Duodenal mucosa (tissue), 2 donors: ENCODE measurements around the gene PACS2.

Experiments
- H3K27ac ChIP-seq: one replicate; pipeline ENCODE4 v1.7.0; 2013; ENCODE audit warnings: low read depth, low read length
- H3K27me3 ChIP-seq, 2 donors: one replicate each; pipeline ENCODE4 v1.7.0; 2013; ENCODE audit warnings: low read length in 2 of 2, control low read depth in 1 of 2; ENCODE audit not compliant: insufficient read depth in 2 of 2, control insufficient read depth in 1 of 2
- H3K36me3 ChIP-seq, 2 donors: one replicate each; pipeline ENCODE4 v1.7.0; 2013; ENCODE audit warnings: low read length in 2 of 2, control low read depth in 1 of 2; ENCODE audit not compliant: insufficient read depth in 2 of 2, control insufficient read depth in 1 of 2
- H3K4me1 ChIP-seq, 2 donors: one replicate each; pipeline ENCODE4 v1.7.0; 2013; ENCODE audit warnings: low read length in 2 of 2, control low read depth in 1 of 2; ENCODE audit not compliant: insufficient read depth in 2 of 2, control insufficient read depth in 1 of 2
- H3K4me3 ChIP-seq, 2 donors: one replicate each; pipeline ENCODE4 v1.7.0; 2013; ENCODE audit warnings: low read length in 2 of 2, low read depth in 1 of 2
- H3K9ac ChIP-seq, 2 donors: one replicate each; pipeline ENCODE4 v1.7.0; 2013; ENCODE audit warnings: low read length in 2 of 2, low read depth in 1 of 2
- H3K9me3 ChIP-seq, 2 donors: one replicate each; pipeline ENCODE4 v1.7.0; 2013; ENCODE audit warnings: low read length in 2 of 2, control low read depth in 1 of 2; ENCODE audit not compliant: control insufficient read depth in 1 of 2

Gene PACS2

DNA sequence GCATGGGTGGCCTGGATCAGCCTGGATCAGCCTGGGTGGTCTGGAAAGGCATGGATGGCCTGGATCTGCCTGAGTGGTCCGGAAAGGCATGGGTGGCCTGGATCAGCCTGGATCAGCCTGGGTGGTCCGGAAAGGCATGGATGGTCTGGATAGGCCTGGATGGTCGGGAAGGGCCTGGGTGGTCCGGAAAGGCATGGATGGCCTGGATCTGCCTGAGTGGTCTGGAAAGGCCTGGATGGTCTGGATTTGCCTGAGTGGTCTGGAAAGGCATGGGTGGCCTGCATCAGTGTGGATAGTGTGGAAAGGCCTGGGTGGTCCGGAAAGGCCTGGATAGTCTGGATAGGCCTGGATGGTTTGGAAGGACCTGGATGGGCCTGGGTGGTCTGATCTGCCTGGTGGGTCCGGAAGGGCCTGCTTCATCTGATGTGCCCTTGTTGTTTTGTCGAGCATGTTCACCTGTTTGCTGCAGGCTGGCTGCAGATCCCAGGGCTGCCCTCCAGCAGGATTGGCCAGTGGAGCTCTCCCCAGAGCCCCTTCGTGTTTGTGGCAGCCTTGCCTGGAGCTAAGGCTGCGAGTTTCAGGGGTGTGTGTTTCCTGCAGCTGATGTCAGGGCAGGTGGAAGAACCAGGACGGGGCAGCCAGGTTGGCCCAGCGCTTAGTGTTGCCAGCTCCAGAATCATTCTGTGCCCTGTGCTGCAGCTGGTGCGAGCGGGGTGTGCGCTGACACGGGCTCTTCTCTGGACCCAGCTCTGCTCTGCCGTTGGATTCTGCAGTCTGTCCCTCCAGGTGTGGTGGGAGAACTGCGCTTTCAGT, 64.5 kb downstream of the PACS2 start:
- H3K36me3 ChIP-seq: peaks cover 0 to 23% of the 10 kb centered on the region in 2 donors

DNA sequence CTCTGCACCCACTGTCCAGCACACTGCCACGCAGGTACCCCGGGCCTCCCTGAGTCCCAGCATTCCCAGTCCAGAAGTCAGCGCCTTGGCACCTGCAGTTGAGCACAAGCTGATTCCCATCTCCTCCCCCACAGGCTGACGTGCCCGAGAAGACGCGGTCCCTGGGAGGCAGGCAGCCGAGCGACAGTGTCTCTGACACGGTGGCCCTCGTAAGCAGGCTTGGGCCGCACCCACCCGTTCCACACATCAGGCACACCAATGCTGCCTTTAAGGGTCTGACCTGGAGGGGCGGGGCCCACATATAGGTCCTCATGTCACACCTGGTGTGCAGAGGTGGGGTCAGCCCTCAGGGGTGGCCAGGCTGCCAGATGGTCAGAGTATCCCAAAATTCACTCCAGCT, 65.4 kb downstream of the PACS2 start:
- Histone ChIP-seq H3K4me3 (no peak overlapping the region), H3K36me3 (peaks cover 0 to 23% of the 10 kb centered on the region in 2 donors), H3K27me3 (no peaks in the 10 kb centered on the region)

More for the DNA sequence above, 64.5 kb downstream of the PACS2 start:
- H3K9ac ChIP-seq: no peak overlapping the region
- no peaks in the 10 kb centered on the region for H3K9me3 ChIP-seq
- no peaks in the 10 kb centered on the region for H3K4me1 ChIP-seq
- no peak overlapping the region for H3K27ac ChIP-seq
- H3K27me3 ChIP-seq: no peaks in the 10 kb centered on the region
- no peak overlapping the region for H3K4me3 ChIP-seq

DNA sequence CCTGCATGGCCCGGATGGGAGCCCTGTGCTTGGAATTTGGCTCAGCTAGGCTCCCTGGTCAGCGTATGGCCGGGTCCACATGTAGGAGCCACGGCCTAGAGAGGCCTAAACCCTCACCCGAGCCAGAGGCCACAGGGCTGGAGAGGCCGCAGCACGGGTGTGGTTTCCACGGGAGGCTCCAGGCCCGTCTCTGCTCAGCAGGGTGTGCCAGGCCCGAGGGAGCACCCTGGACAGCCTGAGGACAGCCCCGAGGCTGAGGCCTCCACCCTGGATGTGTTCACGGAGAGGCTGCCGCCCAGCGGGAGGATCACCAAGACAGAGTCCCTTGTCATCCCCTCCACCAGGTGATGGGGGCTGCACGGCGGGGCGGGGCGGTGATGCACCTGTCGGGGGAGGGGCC, 66.2 kb downstream of the PACS2 start:
- Histone ChIP-seq H3K36me3 (peaks cover 0 to 23% of the 10 kb centered on the region in 2 donors), H3K27me3 (no peaks in the 10 kb centered on the region), H3K4me3 (no peak overlapping the region), H3K27ac (no peak overlapping the region), H3K9ac (no peak overlapping the region), H3K9me3 (no peaks in the 10 kb centered on the region), H3K4me1 (no peaks in the 10 kb centered on the region)

More for the DNA sequence above, 65.4 kb downstream of the PACS2 start:
- no peak overlapping the region for H3K27ac ChIP-seq
- no peaks in the 10 kb centered on the region for H3K9me3 ChIP-seq
- H3K4me1 ChIP-seq: no peaks in the 10 kb centered on the region
- no peak overlapping the region for H3K9ac ChIP-seq

DNA sequence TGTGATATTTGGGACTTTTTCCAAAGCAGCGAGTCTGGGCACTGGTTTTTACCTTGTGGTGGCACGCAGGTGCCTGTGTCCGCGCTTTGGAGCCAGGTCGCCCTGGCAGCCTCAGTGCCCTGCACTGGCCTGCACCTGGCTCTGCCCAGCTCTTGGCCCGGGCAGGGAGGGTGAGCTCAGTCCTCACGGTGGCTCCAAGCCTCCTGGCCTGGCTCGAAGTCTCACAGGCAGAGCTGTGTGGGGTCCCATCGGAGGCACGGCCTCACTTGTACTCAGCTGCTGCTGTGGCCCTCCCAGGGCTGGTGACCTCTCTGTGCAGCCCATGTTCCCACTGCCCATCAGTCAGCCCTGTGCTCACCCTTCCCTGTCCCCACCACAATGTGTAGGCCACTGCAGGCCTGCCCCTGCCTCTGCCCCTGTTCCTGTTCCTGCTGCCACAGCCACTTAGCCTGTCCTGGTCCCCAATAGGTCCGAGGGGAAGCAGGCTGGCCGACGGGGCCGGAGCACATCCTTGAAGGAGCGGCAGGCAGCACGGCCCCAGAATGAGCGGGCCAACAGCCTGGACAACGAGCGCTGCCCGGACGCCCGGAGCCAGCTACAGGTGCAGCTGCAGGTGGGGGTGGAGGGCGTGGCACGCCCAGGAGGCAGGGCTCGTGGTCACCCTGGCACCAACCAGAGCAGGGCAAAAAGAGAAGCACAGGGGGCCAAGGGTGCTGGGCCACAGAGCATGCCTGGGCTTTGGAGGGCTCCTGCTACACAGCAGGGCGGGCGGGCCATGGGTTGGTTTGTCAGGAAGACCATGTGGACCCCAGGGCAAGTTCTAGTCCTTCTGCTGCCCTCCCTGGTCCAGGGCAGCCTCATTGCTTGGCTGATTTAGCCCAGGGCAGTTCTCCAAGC, 67.1 kb downstream of the PACS2 start:
- H3K27ac ChIP-seq: no peak overlapping the region
- peaks cover 0 to 23% of the 10 kb centered on the region in 2 donors for H3K36me3 ChIP-seq
- H3K27me3 ChIP-seq: no peaks in the 10 kb centered on the region
- H3K9me3 ChIP-seq: no peaks in the 10 kb centered on the region
- H3K4me3 ChIP-seq: no peak overlapping the region
- H3K4me1 ChIP-seq: no peaks in the 10 kb centered on the region
- H3K9ac ChIP-seq: no peak overlapping the region

DNA sequence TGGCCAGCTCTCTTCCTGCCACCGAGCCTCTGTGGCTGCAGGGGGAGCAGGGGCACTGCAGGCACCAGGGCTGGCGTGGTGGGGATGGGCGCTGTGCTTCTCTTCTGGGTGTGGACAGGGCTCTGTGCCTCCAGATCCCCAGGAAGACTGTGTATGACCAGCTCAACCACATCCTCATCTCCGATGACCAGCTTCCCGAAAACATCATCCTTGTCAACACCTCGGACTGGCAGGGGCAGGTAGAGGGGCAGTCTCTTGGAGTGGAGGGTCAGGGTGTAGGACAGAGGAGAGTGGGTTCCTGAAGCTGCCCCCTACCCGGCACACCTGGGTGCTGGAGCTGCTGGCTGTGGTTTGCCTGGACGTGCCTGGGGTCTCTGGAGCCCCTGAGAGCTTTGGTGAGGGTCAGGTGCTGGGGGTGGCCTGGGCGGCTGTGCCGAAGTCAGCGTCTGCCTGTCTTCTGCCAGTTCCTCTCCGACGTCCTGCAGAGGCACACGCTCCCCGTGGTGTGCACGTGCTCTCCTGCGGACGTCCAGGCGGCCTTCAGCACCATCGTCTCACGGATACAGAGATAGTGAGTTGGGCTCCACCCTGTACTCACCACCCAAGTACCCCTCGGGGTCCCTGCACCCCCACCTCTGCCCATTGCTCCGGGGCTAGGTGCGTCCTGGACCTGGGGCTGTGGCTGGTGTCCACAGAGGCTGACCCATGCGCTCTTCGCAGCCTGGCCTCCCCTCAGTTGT, 68.0 kb downstream of the PACS2 start:
- no peak overlapping the region for H3K27ac ChIP-seq
- H3K4me3 ChIP-seq: no peak overlapping the region
- H3K36me3 ChIP-seq: peaks cover 0 to 28% of the 10 kb centered on the region in 2 donors
- H3K27me3 ChIP-seq: no peaks in the 10 kb centered on the region
- H3K4me1 ChIP-seq: no peaks in the 10 kb centered on the region
- no peaks in the 10 kb centered on the region for H3K9me3 ChIP-seq
- H3K9ac ChIP-seq: no peak overlapping the region

DNA sequence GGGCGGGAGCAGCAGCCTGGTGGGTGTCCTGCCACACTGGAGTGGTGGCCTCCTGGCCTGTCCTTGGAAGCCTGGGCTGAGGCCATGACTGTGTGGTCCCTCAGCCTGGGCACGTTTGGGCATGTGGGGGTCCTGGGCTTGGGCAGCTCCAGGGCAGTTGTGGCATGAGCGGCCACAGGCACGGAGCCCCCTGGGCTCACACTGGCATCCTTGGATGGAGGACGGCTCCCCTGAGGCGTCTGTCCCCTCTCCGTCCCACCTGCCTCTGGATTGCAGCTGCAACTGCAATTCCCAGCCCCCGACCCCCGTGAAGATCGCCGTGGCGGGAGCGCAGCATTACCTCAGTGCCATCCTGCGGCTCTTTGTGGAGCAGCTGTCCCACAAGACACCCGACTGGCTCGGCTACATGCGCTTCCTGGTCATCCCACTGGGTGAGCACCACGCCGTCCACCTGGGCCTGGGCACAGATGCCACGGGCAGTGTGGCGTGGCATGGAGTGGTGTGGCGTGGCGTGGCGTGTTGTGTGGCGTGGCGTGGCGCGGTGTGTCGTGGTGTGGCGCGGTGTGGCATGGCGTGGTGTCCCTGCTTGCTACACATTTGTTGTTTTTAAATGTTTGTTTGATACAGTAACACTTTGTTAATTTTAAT, 68.7 kb downstream of the PACS2 start:
- Histone ChIP-seq H3K27ac (no peak overlapping the region), H3K4me1 (no peaks in the 10 kb centered on the region), H3K9me3 (no peaks in the 10 kb centered on the region), H3K9ac (no peak overlapping the region), H3K4me3 (no peak overlapping the region), H3K27me3 (no peaks in the 10 kb centered on the region), H3K36me3 (peaks cover 0 to 32% of the 10 kb centered on the region in 2 donors)

DNA sequence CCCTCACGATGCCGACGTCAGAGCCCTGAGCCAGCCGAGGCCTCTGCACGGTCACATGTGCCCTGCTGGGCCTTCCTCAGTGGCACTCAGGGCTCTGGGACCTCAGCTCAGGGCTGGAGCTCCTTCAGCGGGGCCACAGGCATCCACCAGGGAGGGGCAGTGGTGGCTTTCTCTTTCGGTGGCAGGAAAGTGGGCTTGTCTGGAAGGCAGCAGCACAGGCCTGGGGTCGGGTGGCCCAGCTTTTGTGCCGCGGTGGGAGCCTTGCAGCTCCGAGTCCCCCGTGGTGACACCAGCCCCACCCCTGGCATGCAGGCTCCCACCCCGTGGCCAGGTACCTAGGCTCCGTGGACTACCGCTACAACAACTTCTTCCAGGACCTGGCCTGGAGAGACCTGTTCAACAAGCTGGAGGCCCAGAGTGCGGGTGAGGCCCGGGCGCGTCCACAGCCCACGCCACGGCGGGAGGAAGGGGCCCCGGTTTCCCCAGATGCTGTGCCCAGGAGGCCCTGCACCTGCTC, 69.6 kb downstream of the PACS2 start:
- H3K4me1 ChIP-seq: no peaks in the 10 kb centered on the region
- no peaks in the 10 kb centered on the region for H3K27me3 ChIP-seq
- H3K27ac ChIP-seq: no peak overlapping the region
- H3K9me3 ChIP-seq: no peaks in the 10 kb centered on the region
- H3K36me3 ChIP-seq: peaks cover 0 to 32% of the 10 kb centered on the region in 2 donors
- no peak overlapping the region for H3K4me3 ChIP-seq
- H3K9ac ChIP-seq: no peak overlapping the region

DNA sequence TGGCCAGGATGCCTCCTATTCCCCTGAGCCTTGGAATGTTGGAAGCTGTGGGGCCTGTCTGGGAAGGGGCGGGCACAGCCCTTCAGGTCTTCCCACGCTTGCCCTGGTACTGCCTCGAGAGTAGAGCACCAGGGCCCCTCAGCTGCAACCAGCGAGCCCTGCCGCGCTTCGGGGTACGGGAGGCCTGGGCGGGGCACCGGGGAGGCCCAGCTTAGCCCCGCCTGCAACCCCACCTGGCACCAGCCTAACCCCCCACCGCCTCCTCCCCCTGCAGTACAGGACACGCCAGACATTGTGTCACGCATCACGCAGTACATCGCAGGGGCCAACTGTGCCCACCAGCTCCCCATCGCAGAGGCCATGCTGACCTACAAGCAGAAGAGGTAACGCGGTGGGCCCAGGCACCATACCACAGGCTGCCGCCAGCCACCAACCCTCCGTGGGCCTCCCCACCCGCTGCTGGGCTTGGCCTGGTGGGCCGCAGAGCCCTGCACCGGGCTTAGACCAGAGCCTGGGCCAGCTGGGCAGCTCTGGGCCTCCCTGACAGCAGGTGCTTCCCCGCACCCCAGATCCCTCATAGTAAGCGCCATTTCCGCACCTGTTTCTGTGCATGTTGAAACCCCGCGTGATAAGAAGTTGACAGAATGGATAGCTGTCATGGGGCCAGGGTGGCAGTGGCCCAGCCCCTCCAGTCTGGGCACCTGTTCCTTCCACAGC, 70.2 kb downstream of the PACS2 start:
- Histone ChIP-seq H3K4me3 (no peak overlapping the region), H3K27me3 (no peaks in the 10 kb centered on the region), H3K4me1 (no peaks in the 10 kb centered on the region), H3K27ac (no peak overlapping the region), H3K9me3 (no peaks in the 10 kb centered on the region), H3K9ac (no peak overlapping the region), H3K36me3 (peaks cover 0 to 32% of the 10 kb centered on the region in 2 donors)

DNA sequence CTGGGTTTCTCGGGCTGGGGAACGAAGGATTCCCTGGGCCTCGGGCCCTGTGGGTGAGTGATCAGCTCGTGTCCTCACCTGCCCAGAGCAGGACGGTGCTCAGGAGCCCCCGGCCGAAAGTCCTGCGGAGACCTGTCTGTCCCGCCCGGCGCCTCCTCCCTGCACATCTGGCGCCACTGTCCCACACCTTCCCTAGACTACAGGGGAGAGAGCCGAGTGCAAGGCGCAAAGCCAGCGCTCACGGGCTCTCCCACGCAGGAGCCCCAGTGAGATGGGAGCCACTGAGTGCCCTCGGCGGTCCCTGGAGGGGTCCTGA, 70.7 kb downstream of the PACS2 start:
- H3K4me1 ChIP-seq: no peaks in the 10 kb centered on the region
- H3K9ac ChIP-seq: no peak overlapping the region
- H3K36me3 ChIP-seq: peaks cover 0 to 32% of the 10 kb centered on the region in 2 donors
- H3K9me3 ChIP-seq: no peaks in the 10 kb centered on the region
- no peaks in the 10 kb centered on the region for H3K27me3 ChIP-seq
- H3K27ac ChIP-seq: no peak overlapping the region
- H3K4me3 ChIP-seq: no peak overlapping the region
